Measurements from ENCODE around the gene GPS2.

Gene GPS2

GRCh38 chr17:7284911-7285310, 30.2 kb downstream of the GPS2 start:
- Histone ChIP-seq H3K27me3 (replicated peaks; ENCODE audit: control insufficient read depth, insufficient read depth, low read length) (peaks cover 31% of the 10 kb centered on the region), H3K36me3 (ENCODE audit: control insufficient read depth, insufficient read depth, low read length, severe bottlenecking) (peaks cover 34% of the 10 kb centered on the region), H3K4me1 (ENCODE audit: control insufficient read depth, insufficient read depth, low read length) (peaks cover 18% of the 10 kb centered on the region), H3K9ac (ENCODE audit: low read length) (no peak overlapping the region), H3K9me3 (ENCODE audit: control insufficient read depth, low read length) (no peaks in the 10 kb centered on the region), H3K4me3 (ENCODE audit: low read length) (no peak overlapping the region)
- no peak for DNase-seq (ENCODE audit: low read depth)

DNA sequence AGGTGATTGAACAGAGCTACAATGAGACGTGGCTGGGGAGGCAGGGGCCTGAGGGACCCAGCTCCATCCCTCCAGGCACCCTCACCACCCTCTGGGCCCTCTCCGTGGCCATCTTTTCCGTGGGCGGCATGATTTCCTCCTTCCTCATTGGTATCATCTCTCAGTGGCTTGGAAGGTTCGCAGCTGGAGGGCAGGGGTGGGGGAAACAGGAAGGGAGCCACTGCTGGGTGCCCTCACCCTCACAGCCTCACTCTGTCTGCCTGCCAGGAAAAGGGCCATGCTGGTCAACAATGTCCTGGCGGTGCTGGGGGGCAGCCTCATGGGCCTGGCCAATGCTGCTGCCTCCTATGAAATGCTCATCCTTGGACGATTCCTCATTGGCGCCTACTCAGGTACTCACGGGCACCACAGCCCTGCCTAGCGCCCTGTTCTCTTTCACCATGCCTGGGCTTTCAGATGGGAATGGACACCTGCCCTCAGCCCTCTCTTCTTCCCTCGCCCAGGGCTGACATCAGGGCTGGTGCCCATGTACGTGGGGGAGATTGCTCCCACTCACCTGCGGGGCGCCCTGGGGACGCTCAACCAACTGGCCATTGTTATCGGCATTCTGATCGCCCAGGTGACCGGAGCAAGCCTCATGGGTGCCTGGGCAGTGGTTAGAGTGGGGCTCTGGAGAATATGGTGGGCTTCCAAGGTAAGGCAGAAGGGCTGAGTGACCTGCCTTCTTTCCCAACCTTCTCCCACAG, 31.5 kb downstream of the GPS2 start:
- Histone ChIP-seq H3K4me3 (ENCODE audit: low read length) (peak overlapping the region; percentile 79), H3K9me3 (ENCODE audit: control insufficient read depth, low read length) (no peaks in the 10 kb centered on the region), H3K4me1 (ENCODE audit: control insufficient read depth, insufficient read depth, low read length) (peaks cover 18% of the 10 kb centered on the region), H3K27me3 (replicated peaks; ENCODE audit: control insufficient read depth, insufficient read depth, low read length) (peaks cover 31% of the 10 kb centered on the region), H3K9ac (ENCODE audit: low read length) (no peak overlapping the region), H3K36me3 (ENCODE audit: control insufficient read depth, insufficient read depth, low read length, severe bottlenecking) (peaks cover 34% of the 10 kb centered on the region)
- DNase-seq (ENCODE audit: low read depth), result no peak

DNA sequence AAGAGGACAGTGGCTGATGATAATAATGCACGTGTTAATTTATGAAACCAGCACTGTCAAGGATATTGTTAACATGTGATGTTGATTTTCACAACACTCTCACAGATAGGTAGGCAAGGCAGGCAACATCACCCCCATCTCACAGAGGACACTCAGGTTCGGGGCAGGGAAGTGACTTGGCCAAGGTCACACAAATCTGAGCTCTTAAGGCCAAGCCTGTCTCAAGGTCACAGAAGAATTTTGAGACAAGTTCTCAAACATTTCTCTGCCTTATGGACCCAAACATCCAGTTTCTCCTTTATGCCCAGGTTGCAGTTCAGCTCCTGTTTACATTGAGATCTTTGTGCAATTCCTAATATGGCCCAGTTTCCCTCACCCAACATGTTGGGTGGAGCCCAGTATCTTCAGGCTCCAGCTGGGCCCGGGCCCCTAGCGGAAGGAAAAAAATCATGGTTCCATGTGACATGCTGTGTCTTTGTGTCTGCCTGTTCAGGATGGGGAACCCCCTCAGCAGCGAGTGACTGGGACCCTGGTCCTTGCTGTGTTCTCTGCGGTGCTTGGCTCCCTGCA, 32.3 kb downstream of the GPS2 start:
- H3K4me3 ChIP-seq (ENCODE audit: low read length), result peak overlapping the region; percentile 79
- peaks cover 18% of the 10 kb centered on the region for H3K4me1 ChIP-seq (ENCODE audit: control insufficient read depth, insufficient read depth, low read length)
- H3K27me3 ChIP-seq (replicated peaks; ENCODE audit: control insufficient read depth, insufficient read depth, low read length), result peaks cover 24% of the 10 kb centered on the region
- peaks cover 32% of the 10 kb centered on the region for H3K36me3 ChIP-seq (ENCODE audit: control insufficient read depth, insufficient read depth, low read length, severe bottlenecking)
- no peaks in the 10 kb centered on the region for H3K9me3 ChIP-seq (ENCODE audit: control insufficient read depth, low read length)
- DNase-seq (ENCODE audit: low read depth), result no peak
- peak overlapping the region; percentile 81 for H3K9ac ChIP-seq (ENCODE audit: low read length)

- Histone ChIP-seq H3K9me3 (ENCODE audit: control insufficient read depth, low read length) (no peaks in the 10 kb centered on the region), H3K4me1 (ENCODE audit: control insufficient read depth, insufficient read depth, low read length) (peaks cover 18% of the 10 kb centered on the region), H3K9ac (ENCODE audit: low read length) (peak overlapping the region; percentile 81), H3K36me3 (ENCODE audit: control insufficient read depth, insufficient read depth, low read length, severe bottlenecking) (peaks cover 26% of the 10 kb centered on the region), H3K27me3 (replicated peaks; ENCODE audit: control insufficient read depth, insufficient read depth, low read length) (peaks cover 22% of the 10 kb centered on the region), H3K4me3 (ENCODE audit: low read length) (peak overlapping the region; percentile 79)
- DNase-seq (ENCODE audit: low read depth), result no peak
Measured at GRCh38 chr17:7281953-7282751, 33.0 kb downstream of the GPS2 start.

DNA sequence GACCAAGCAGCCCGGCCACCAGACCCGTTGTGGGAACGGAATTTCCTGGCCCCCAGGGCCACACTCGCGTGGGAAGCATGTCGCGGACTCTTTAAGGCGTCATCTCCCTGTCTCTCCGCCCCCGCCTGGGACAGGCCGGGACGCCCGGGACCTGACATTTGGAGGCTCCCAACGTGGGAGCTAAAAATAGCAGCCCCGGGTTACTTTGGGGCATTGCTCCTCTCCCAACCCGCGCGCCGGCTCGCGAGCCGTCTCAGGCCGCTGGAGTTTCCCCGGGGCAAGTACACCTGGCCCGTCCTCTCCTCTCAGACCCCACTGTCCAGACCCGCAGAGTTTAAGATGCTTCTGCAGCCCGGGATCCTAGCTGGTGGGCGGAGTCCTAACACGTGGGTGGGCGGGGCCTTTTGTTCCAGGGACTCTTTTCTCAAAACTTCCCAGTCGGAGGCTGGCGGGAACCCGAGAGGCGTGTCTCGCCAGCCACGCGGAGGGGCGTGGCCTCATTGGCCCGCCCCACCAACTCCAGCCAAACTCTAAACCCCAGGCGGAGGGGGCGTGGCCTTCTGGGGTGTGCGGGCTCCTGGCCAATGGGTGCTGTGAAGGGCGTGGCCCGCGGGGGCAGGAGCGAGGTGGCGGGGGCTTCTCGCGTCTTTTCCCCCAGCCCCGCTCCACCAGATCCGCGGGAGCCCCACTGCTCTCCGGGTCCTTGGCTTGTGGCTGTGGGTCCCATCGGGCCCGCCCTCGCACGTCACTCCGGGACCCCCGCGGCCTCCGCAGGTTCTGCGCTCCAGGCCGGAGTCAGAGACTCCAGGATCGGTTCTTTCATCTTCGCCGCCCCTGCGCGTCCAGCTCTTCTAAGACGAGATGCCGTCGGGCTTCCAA, 33.8 kb downstream of the GPS2 start, which contains the start of gene SLC2A4:
Gene SLC2A4 (plus strand): TSS at position 645 of the 879 bp plus-strand sequence. CDS start 217 bp downstream, at position 862.
- DNase-seq (ENCODE audit: low read depth), result peak; percentile 98
- Histone ChIP-seq H3K4me3 (ENCODE audit: low read length) (peak within 1 kb of the TSS; percentile 79), H3K36me3 (ENCODE audit: control insufficient read depth, insufficient read depth, low read length, severe bottlenecking) (peaks cover 24% of the 10 kb centered on the region), H3K9ac (ENCODE audit: low read length) (peak within 1 kb of the TSS; percentile 81), H3K4me1 (ENCODE audit: control insufficient read depth, insufficient read depth, low read length) (peaks cover 18% of the 10 kb centered on the region), H3K9me3 (ENCODE audit: control insufficient read depth, low read length) (no peaks in the 10 kb centered on the region), H3K27me3 (replicated peaks; ENCODE audit: control insufficient read depth, insufficient read depth, low read length) (peaks cover 18% of the 10 kb centered on the region)

DNA sequence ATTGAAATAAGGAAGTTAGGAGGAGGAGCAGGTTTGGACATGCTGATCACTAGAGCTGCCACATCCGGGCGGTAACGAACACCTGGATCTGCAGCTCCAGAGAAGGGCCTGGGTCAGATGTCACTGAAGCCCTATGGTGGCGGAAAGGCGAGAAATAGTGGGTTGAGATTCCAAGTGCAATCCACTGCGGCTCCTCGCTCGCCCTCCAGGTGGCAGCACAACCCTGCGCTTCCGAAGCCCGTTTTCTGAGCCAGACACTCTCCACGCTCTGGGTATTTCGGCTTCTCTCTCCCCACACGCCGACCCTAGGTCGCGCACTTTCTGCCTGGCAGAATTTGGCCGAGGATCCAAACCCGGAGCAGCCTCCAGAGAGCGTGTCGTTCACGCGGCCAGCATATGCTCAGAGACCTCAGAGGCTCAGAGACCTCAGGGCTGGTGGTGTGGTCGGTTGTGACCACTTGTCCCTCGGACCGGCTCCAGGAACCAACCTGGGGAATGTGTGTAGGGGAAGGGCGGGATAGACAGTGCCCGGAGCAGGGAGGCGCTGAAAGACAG, 34.6 kb downstream of the GPS2 start:
- Histone ChIP-seq H3K9me3 (ENCODE audit: control insufficient read depth, low read length) (no peaks in the 10 kb centered on the region), H3K9ac (ENCODE audit: low read length) (peak overlapping the region; percentile 71), H3K4me1 (ENCODE audit: control insufficient read depth, insufficient read depth, low read length) (peaks cover 18% of the 10 kb centered on the region), H3K4me3 (ENCODE audit: low read length) (peak overlapping the region; percentile 79), H3K27me3 (replicated peaks; ENCODE audit: control insufficient read depth, insufficient read depth, low read length) (peaks cover 18% of the 10 kb centered on the region), H3K36me3 (ENCODE audit: control insufficient read depth, insufficient read depth, low read length, severe bottlenecking) (peaks cover 17% of the 10 kb centered on the region)
- peak; percentile 92 for DNase-seq (ENCODE audit: low read depth)

DNA sequence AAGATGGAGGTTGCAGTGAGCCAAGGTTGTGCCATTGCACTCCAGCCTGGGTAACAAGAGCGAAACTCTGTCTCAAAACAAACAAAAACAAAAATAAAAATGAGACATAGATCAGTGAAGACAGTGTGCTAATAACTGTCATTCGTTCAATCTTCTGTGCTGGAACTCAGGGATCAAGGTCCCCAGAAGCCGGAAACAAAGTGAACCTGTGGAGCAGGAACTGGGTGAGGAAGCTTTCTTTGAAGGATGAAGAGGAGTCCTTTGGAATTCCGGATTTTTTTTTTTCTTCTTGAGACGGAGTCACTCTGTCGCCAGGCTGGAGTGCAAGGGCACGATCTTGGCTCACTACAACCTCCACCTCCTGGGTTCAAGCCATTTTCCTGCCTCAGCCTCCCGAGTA, 35.7 kb downstream of the GPS2 start:
- Histone ChIP-seq H3K9me3 (ENCODE audit: control insufficient read depth, low read length) (no peaks in the 10 kb centered on the region), H3K36me3 (ENCODE audit: control insufficient read depth, insufficient read depth, low read length, severe bottlenecking) (peaks cover 8% of the 10 kb centered on the region), H3K4me3 (ENCODE audit: low read length) (no peak overlapping the region), H3K9ac (ENCODE audit: low read length) (no peak overlapping the region), H3K4me1 (ENCODE audit: control insufficient read depth, insufficient read depth, low read length) (peaks cover 18% of the 10 kb centered on the region), H3K27me3 (replicated peaks; ENCODE audit: control insufficient read depth, insufficient read depth, low read length) (peaks cover 13% of the 10 kb centered on the region)
- DNase-seq (ENCODE audit: low read depth), result no peak

GRCh38 chr17:7266784-7267183, 48.4 kb downstream of the GPS2 start:
- peak; percentile 37 for DNase-seq (ENCODE audit: low read depth)
- Histone ChIP-seq H3K36me3 (ENCODE audit: control insufficient read depth, insufficient read depth, low read length, severe bottlenecking) (no peaks in the 10 kb centered on the region), H3K27me3 (replicated peaks; ENCODE audit: control insufficient read depth, insufficient read depth, low read length) (no peaks in the 10 kb centered on the region), H3K9ac (ENCODE audit: low read length) (no peak overlapping the region), H3K4me1 (ENCODE audit: control insufficient read depth, insufficient read depth, low read length) (peaks cover 34% of the 10 kb centered on the region), H3K9me3 (ENCODE audit: control insufficient read depth, low read length) (no peaks in the 10 kb centered on the region), H3K4me3 (ENCODE audit: low read length) (no peak overlapping the region)

GRCh38 chr17:7263801-7264078, 51.4 kb downstream of the GPS2 start:
- Histone ChIP-seq H3K9ac (ENCODE audit: low read length) (no peak overlapping the region), H3K36me3 (ENCODE audit: control insufficient read depth, insufficient read depth, low read length, severe bottlenecking) (peaks cover 9% of the 10 kb centered on the region), H3K27me3 (replicated peaks; ENCODE audit: control insufficient read depth, insufficient read depth, low read length) (no peaks in the 10 kb centered on the region), H3K9me3 (ENCODE audit: control insufficient read depth, low read length) (no peaks in the 10 kb centered on the region), H3K4me3 (ENCODE audit: low read length) (no peak overlapping the region), H3K4me1 (ENCODE audit: control insufficient read depth, insufficient read depth, low read length) (peaks cover 46% of the 10 kb centered on the region)
- DNase-seq (ENCODE audit: low read depth), result no peak

DNA sequence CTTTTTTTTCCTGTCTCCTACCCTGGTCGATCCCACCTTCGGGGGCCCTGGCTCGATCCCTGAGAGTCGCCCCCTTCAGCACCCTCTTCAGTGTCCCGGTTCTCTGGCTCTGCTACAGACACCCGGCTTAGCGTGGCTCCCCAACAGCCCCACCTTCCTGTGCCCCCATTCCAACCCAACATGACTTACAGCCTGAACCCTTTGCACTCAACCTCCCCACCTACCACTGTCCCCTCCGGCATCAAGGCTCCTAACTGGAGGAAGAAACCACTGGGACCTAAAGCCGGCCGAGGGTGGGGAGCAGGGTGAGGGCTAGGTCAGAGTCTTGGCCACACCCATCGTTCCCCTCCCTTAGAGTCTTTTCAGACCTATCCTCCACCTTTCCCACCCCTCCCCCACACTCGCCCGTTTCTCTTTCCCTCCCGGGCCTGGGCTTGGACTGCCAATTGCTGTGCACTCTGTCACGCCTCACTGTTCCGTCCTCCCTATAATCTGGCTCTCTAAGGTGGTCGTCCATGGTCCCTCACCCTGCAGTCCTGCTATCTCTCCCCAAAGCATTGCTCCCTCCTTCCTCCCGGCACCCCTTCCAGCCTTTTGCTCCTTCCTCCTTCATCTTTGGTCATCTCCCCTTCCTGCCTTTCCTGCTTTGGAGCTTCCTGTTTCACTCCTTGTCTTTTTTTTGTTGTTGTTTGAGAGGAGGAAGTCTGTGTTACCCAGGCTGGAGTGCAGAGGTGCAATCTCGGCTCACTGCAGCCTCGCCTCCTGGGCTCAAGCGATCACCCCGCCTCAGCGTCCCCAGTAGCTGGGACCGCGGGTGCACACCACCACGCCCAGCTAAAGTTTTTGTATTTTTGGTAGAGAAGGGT, 52.0 kb downstream of the GPS2 start:
- DNase-seq (ENCODE audit: low read depth), result no peak
- Histone ChIP-seq H3K27me3 (replicated peaks; ENCODE audit: control insufficient read depth, insufficient read depth, low read length) (no peaks in the 10 kb centered on the region), H3K36me3 (ENCODE audit: control insufficient read depth, insufficient read depth, low read length, severe bottlenecking) (peaks cover 13% of the 10 kb centered on the region), H3K9me3 (ENCODE audit: control insufficient read depth, low read length) (no peaks in the 10 kb centered on the region), H3K4me3 (ENCODE audit: low read length) (peak overlapping the region; percentile 35), H3K4me1 (ENCODE audit: control insufficient read depth, insufficient read depth, low read length) (peaks cover 47% of the 10 kb centered on the region), H3K9ac (ENCODE audit: low read length) (peak overlapping the region; percentile 23)

All from adipocyte (in vitro differentiated cells).